CD4-positive, alpha-beta T cell treated with Interleukin-17A for 1 hour (primary cell): ENCODE measurements around the gene NANOGP8.
"Not testable (repeated sequence)": the region's sequence is repeated elsewhere in the genome, so short reads cannot be mapped to it uniquely, and the experiment has no call there.

Experiments used
- DNase-seq: peaks from one replicate; pipeline ENCODE4 v3.0.0-alpha.2; 2020

The NANOGP8 gene

DNA sequence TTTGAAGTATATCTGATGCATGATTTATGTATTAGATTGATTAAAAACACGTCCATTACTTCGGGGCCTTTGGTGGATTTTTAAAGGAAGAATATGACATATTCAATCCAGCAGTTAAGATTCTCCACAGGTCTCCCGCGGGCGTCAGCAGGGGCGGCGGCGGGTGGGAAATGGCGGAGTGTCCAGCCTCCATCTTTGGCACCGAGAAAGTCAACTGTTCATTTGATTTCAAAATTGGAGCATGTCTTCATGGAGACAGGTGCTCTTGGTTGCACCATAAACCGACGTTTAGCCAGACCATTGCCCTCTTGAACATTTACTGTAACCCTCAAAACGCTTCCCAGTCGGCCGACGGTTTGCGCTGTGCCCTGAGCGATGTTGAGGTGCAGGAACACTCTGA lies 7.2 kb upstream of the NANOGP8 start:
- no peak for DNase-seq

DNA sequence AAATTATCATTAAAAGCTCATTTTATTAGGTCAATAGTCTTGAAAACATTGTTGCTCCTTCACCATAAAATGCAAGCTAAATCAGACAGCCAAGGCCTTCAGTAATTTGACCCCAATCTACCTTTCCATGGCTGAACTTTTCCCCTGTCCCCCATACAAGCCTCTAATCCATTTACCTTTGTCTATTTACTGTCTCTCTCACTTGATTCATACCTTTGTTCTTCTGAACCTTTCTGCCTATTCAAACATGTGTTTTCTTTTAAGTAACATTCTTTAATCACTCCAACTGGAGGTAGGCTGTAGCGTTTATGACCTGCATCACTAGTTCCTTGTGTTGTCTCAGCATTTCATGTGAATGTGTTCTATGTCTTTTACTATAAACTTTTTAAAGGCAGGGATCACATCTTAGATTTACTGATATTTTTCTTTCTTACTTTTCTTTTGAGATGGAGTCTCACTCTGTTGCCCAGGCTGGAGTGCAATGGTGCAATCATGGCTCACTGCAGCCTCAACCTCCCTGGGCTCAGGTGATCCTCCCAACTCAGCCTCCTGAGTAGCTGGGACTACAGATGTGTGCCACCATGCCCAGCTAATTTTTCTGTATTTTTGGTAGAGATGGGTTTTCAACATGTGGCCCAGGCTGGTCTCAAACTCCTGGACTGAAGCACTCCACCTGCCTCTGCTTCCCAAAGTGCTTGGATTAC lies 5.2 kb upstream of the NANOGP8 start:
- DNase-seq, result no peak

DNA sequence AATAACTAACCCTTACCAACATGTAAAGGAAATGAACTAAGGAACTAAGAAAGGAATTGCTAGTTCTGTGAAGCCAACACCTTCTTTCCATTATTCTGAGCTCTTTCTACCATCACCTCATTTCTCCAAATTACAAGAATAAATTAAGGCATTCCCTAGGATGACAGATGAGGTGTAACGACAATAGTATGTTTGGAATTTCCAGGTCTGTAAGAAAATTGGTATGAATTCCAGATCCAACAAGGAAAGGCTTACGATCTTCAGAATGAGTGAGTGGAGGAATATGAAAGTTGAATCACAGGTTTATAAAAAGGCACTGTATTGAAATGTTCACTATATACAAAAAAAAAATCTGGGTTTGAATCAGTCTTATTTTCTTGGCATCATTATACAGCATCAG lies 4.5 kb upstream of the NANOGP8 start:
- DNase-seq, result no peak

DNA sequence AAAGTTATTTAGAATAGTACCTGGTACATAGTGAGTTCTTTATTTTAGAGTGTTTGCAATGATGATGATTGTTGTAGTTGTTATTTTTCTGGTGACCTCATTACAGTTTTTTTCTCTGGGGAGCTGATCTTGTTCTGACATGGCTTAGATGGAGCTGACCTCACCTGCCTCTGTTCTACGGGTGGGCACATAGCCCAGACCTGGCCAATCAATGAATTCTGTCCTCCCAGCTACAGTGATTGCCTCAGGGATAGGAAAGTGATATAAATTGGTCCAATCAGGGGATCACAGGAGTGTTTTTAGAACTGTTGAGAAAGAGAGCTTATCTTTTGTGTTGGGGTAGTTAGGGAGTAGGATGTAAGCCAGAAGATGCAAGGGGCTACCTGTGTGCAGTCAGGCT lies 3.2 kb upstream of the NANOGP8 start:
- DNase-seq, result no peak

DNA sequence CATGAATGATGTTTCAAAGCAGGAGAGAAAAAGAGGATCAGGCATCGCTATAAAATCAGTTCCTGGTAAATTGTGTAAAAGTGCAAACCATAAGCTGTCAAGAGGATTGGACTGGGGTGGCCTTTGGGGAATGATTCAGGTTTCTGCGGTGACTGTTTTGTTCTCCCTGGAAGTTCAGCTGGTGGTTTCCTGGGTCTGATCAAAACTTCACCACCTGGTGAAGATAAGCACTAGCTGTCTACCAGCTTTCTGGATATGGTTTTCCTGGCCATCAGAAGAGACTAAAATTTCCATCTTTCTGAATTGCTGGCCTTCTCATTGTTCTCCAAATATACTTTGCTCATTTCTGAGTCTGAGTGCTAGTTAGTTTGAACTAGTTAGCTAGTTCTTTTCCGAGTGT lies 2.7 kb upstream of the NANOGP8 start:
- no peak for DNase-seq

DNA sequence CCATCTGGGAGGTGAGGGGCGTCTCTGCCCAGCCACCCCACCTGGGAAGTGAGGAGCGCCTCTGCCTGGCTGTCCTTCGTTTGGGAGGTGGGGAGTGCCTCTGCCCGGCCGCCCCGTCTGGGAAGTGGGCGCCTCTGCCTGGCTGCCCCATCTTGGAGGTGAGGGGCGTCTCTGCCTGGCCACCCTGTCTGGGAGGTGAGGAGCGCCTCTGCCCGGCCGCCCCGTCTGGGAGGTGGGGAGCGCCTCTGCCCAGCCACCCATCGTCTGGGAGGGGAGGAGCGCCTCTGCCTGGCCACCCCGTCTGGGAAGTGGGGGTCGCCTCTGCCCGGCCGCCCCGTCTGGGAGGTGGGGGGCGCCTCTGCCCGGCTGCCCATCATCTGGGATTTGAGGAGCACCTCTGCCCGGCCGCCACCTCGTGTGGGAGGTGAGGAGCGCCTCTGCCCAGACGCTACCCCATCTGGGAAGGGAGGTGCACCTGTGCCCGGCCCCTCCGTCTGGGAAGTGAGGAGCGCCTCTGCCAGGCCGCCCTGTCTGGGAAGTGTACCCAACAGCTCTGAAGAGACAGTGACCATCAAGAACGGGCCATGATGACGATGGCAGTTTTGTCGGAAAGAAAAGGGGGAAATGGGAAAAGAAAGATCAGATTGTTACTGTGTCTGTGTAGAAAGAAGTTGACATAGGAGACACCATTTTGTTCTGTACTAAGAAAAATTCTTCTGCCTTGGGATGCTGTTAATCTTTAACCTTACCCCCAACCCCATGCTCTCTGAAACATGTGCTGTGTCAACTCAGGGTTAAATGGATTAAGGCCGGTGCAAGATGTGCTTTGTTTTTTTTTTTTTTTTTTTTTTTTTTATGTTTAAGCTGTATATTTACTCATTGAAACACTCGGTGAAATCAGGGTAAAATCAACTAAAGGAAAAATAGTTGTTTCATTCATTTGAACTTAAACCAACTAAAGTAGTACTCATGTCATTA lies 2.4 kb downstream of the NANOGP8 start:
- DNase-seq, result not testable (repeated sequence)

DNA sequence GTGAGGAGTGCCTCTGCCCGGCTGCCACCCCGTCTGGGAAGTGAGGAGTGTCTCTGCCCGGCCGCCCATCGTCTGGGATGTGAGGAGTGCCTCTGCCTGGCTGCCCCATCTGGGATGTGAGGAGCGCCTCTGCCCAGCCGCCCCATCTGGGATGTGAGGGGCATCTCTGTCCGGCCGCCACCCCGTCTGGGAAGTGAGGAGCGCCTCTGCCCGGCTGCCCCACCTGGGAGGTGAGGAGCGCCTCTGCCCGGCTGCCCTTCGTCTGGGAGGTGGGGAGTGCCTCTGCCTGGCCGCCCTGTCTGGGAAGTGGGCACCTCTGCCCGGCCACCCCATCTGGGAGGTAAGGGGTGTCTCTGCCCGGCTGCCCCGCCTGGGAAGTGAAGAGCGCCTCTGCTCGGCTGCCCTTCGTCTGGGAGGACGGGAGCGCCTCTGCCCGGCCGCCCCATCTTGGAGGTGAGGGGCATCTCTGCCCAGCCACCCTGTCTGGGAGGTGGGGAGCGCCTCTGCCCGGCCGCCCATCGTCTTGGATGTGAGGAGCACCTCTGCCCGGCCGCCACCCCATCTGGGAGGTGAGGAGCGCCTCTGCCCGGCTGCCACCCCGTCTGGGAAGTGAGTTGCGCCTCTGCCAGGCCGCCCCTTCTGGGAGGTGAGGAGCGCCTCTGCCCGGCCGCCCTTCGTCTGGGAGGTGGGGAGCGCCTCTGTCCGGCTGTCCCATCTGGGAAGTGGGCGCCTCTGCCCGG lies 3.3 kb downstream of the NANOGP8 start:
- DNase-seq, result not testable (repeated sequence)

DNA sequence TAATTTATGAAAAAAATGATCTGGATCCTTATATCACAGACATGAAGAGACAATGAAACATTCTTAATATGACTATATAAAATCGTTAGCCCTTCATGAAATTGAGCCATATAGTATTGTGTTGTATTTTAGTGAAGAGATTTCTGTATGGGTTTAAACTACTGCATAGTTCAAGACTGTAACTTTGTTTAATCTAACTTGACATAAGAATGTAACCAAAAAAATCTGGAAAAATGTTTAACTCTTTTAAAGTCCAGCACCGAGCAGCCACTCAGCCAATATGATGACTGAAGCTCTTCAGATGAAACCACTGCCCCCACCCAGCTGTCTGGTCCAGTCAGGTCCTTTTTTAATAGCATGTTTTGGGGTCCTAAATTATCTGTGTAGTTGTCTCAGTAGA lies 4.9 kb downstream of the NANOGP8 start:
- DNase-seq, result no peak

DNA sequence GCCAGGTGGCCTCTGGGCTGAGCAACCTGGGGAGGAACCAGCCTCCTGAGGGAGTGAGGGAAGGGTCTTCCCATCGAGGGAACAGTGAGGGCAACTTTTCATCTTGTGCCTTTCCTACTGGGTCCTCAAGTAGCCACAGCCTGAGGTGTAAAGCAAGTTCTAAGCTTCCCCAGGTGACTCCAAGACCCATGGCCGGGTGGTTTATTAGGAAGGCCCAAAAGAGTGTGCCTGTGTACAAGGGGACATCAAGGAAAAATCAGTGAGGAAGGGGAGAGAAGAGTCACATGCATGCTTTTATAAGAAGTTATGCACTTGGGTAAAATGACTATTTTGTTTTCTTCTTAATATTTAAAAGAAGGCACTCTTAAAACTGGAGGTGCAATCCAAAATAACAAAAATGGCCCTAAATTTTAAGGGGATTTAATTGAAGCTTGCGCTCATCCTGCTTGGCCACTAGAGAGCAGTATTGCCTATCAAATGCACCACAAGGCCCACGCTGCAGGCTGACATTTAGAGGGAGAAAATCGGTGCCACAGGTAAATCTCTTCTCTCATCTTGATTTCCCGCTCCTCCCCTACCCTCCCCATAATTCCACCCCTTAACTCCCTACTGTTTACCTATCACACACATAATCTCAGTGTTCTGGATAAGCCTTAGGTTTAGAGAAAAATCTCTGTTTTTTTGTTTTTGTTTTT lies 6.7 kb downstream of the NANOGP8 start:
- peak; percentile 42 for DNase-seq

DNA sequence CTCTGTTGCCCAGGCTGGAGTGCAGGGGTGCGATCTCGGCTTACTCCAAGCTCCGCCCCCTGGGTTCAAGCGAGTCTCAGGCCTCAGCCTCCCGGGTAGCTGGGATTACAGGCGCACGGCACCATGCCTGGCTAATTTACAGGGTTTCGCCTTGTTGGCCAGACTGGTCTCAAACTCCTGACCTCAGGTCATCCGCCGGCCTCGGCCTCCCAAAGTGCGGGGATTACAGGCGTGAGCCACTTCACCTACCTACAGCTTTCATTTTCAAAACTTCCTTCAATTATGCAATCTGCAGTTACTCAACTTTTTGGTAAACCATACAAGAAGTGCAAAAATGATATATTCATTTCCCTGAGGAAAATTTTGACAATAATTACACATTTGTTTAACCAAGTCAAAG lies 14.0 kb downstream of the NANOGP8 start:
- no peak for DNase-seq

DNA sequence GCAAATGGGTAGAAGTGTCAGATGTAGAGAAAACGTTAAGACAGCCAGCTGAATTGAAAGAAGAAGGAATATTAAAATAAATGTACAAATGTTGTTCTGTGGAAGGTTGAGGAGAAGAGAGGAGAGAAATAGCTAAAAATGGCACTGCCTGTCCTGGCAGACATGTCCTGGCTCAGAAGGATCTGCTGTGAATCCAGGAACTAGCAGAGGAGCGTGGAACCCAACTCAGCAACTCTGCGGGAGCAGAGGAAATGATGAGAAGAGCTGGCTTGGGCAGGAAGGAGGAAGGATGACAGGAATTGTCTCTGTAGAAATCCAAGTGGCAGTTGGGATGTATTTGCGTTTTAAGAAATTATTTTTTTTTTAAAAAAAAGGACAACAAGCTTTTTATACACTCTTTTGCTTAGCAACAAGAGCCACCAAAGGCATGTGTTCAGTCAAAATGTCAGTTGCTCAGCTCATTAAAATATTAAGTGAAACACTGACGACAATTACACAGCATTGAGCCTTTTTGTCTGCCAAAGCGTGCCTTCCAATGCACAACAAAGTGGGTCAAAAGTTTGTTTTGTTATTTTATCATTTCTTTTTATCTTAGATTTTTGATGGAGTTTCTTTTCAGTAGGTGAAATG lies 16.1 kb downstream of the NANOGP8 start:
- no peak for DNase-seq

DNA sequence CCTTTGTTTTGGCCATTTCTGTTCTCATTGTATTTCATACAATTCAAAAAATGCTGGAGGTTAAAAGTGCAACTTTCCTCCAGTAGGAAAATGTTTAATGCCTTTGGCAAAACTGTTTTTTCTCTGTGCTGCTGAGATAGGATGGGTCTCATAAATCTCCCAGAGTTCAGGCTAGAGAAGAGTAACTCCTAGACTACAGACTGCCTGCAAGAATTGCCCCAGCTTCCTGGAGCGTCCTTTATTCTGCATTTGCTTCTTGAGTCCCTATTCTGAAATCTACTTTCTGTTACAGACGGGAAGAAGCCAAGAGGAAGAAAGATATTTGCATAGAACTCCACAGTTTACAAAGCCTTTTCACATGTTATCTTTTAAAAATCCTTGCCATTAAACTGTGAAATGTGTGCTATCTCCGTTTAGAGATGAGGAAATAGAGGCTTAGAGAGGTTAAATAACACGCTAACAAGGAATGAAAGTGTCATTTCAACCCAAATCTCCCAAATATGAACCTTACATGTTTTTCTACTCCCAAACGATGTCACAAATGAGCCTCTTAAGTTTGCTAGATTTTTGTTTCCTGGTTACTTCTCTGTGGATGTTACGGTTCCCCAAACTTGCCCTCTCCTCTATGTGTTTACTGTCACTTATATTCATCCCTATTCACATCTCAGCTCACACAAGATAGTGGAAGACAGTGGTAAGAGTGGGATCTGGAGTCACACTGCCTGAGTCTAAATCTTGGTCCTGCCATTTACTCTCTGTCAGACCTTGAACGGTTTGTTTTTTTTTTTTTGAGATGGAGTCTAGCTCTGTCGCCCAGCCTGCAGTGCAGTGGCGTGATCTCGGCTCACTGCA lies 17.4 kb downstream of the NANOGP8 start:
- DNase-seq, result no peak

DNA sequence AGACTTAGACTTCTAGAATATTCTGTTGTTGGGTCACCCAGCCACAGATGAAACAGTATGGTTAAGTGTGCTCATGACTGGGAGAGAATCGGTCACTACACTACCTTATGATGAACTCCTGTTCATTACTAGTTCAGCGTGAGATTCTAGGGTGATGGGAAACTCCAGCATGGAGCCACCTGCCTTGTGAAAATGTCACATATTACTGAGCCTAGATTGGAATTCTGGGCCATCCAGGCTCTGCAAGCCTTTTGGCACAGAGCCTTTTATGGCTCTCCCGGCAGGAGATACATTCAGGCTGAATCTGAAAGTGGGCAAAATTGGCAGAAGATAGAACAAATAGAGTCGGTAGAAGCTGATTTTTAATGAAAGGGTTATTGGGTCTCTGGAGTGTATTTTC lies 19.0 kb downstream of the NANOGP8 start:
- DNase-seq, result no peak

DNA sequence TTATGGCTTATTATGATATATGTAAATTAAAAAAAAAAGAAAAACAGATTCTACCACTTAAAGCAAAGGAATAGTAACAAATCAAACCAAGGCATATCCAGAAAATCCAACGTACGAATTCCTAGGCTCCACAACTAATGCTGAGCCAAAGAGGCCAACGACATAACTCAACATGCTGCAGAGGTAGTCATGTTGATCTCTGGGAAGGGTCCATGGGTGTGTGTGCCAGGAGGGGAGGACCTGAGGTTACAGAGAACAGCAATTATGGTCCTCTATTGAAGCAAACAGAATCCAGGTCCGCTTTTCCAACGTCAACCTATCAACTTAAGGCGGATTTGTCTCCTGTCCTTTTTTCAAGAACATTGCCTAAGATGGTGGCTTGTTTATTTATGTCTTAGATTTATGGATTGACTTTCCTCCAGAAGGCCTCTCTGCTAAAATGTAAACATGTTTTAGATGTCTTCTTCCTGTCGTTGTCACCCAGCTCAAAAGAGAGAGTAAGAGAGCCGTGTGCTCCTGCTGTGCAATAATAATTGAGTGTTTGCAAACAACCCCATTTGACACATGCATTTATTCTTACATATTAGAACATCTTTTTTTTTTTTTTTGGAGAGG lies 20.4 kb downstream of the NANOGP8 start:
- DNase-seq, result no peak

DNA sequence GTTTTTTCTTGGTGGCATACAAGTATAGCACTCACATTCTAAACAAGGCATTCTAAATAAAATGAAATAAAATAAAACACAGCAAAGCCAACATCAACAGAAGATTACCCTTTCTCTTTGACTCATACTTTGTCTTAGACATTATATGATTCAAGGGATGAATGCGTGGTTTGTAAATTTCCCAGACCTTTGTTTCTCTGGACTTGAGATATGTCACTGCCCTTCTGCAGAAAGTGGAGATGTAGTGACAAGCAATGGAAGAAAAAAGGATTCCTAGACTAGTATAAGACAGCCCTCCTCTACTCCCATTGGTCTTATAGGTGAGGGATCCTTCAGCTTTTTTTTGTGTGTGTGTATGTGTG lies 22.4 kb downstream of the NANOGP8 start:
- no peak for DNase-seq

DNA sequence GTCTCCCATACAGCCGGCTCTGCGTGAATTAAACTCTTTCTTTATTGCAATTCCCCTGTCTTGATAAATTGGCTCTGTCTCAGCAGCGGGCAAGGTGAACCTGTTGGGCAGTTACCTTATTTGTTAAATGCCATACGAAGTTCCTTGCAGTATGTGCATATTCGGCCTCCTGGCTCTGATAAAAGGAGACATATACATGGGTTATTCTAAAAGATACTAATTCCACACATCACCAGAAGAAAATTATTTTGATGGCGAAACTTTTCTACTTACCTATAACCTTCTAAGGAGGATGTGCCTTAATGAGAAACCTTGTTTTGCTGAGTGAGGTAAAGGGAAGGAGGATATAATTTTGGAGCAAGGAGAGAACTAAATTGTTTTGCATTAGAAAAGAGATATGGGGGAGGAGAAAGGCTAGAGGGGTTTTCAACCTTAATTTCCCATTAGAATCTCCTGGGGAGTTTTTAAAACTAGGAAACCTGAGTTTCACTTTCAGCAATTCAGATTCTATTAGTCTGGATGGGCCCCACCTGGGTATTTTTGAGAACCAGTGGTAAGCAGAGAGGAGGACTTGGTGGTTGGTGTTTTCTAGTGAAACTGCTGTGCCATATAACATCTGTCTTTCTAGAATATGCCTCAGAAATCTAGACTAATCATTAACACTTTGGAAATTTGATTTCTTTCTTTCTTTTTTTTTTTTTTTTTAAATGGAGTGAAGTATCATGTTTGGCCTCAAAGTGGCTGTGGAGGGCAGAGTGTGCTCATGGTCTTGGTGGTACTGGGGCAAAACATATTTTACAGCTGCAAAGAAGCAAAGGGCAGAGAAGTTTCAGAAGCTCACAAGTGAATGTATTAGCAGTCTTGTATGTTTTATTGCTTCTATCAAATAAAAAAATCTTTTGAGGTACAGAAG lies 23.0 kb downstream of the NANOGP8 start:
- DNase-seq, result no peak

DNA sequence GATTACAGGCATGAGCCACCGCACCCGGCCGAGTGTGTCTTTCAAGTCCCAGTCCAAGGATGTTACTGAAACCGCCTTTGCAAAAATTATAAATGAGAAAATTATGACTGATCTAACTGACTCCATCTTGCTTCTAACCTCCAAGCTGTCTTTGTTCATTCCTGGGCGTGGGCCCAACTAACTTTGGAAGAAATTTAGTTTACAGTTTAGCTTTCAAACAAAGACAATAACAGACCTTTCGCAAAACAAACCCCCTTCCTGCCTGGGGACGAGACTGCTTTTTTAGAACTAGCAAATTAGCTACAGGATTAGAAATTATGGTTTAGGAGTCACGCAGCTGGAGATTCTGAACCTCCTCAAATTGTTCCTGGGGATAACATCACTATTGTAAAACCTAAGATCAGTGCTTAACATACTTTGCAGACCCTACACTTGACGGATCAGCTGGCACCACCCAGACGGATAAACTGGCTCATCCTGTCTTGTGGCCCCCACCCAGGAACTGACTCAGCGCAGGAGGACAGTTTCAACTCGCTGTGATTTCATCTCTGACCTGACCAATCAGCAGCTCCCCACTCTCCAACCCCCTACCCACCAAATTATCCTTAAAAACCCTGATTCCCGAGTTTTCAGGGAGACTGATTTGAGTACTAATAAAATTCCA lies 23.8 kb downstream of the NANOGP8 start:
- no peak for DNase-seq

DNA sequence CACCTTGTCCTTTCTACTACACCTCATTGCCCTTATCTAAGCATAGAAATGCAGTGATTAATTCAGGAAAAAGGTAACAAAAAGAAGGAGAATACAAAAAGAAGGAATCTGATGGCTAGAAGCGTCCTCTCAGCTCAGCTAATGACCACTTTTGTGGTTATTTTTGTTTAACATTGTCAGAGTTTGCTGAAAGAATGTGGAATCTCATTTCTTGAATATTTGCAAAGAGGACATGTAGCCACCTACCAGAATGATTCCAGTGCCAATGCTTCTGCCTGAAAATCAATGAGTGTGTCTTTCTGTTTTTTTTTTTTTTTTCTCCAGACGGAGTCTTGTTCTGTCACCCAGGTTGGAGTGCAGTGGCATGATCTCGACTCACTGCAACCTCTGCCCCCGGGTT lies 24.5 kb downstream of the NANOGP8 start:
- no peak for DNase-seq

DNA sequence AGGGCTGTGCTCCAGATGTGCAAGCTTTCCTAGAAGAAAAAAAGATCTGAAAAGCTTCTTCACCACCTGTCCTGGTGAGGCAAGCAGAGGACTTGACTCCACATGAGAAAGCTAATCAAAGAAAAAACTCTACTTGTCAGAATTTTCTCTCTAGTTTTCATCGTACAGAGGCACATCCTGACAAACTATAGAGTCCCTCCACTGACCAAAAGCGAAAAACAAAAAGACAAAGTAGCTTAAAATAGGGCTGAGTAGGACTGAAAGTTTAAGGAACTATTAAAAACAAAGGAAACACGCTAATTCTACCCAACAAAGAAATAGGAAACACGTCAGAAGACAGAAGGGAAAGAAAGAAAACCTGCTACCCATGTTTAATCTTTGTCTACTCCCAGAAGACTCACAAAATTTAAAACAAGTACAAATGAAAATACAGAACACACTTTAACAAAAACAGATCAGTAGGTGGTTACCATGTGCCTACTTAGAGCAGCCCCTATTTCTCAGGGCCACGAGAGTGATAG lies 26.5 kb downstream of the NANOGP8 start:
- DNase-seq, result no peak
